Measurements from ENCODE around the gene RAB5IF. TPM values are rescaled to one million over a fixed set of nuclear protein-coding genes. Genes with fewer than 3 reads are reported as not detected.
"Not testable (repeated sequence)": the region's sequence is repeated elsewhere in the genome, so short reads cannot be mapped to it uniquely, and the experiment has no call there.

The RAB5IF gene
- total and polyA plus RNA-seq, 5 experiments from 2014 or later: 58.1 to 141 (median 113) TPM

DNA sequence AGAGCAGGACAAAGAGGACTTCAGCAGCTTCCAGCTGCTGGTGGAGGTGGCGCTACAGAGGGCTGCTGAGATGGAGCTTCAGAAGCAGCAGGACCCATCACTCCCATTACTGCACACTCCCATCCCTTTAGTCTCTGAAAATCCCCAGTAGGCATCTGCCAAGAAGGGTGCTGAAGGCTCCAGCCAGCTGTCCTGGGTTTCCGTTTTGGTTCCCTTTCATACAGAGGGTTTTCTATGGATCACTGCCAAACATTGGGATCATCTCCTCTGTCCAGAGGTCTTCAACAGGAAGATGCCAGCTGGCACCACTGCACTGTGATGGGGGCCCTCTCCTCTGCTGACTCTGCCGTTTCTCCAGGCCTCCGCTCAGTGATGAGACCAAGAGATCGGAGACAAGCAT lies 14.3 kb upstream of the RAB5IF start:
- DNase-seq (no peak), ATAC-seq (no peak)
- Mint-ChIP-seq H3K36me3 (peaks cover 0 to 39% (median 2%) of the 10 kb centered on the region in 3 donors), H3K27ac (peak overlapping the region; percentile 40 to 94 (median 84)), H3K4me1 (peaks cover 24 to 68% (median 52%) of the 10 kb centered on the region in 4 donors), H3K27me3 (no peaks in the 10 kb centered on the region), H3K9me3 (no peaks in the 10 kb centered on the region), H3K4me3 (no peak overlapping the region)
- POLR2A ChIA-PET: interaction anchor here (0.7 to 25.2 kb wide), 5 partner anchors 14 to 835 kb away, joined by 3 to 448 read pairs (median 3); partner anchors contain the start of genes RAB5IF and TGIF2

DNA sequence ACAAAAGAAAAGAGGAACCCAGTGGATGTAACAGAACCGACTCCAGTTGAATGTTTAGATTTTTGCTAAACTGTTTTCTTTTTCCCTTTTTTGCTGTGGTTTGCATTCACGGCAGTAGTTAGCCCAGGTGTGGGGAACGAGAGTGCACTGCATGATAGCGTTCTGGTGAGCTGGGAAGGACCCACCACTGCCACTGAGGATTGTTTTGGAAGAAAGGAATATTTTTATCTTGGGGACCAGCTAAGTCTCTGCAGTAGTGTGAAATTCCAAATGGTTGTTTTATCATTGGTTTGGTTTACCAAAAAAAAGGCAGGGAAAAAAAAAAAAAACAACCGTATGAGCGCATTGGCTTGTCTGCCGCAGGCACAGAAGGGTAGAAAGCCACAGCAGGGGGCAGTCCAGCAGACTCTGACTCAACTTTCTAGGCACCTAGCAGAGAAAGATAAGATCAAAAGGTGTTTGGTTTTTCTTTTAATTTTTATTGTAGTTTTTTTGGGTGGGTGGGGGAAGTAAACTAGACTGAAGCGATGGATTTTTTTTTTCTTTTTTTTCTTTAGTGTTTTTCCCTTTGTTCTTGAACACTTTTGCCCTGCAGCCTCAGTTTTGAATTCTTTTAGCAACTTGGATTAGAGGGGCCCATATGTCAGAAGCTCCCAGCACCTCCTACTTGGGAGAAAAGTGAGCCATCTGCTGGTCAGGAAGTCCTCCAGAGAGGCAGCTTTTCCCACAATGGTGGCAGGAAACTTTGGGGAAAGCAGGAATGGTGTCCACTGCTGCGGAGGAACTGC lies 13.5 kb upstream of the RAB5IF start:
- H3K36me3 Mint-ChIP-seq: peaks cover 0 to 35% (median 2%) of the 10 kb centered on the region in 3 donors
- peak in 8 of 10 donors; percentile 32 to 73 (median 50) for DNase-seq
- no peaks in the 10 kb centered on the region for H3K9me3 Mint-ChIP-seq
- peak; percentile 50 to 52 for ATAC-seq
- peaks cover 21 to 63% (median 48%) of the 10 kb centered on the region in 4 donors for H3K4me1 Mint-ChIP-seq
- H3K4me3 Mint-ChIP-seq: peak overlapping the region in 8 of 10 donors; percentile 10 to 58 (median 24)
- peak overlapping the region; percentile 67 to 94 (median 90) for H3K27ac Mint-ChIP-seq
- POLR2A ChIA-PET: interaction anchor here (0.7 to 25.2 kb wide), 5 partner anchors 13 to 836 kb away, joined by 3 to 448 read pairs (median 3); partner anchors contain the start of genes RAB5IF and TGIF2
- H3K27me3 Mint-ChIP-seq: no peaks in the 10 kb centered on the region

DNA sequence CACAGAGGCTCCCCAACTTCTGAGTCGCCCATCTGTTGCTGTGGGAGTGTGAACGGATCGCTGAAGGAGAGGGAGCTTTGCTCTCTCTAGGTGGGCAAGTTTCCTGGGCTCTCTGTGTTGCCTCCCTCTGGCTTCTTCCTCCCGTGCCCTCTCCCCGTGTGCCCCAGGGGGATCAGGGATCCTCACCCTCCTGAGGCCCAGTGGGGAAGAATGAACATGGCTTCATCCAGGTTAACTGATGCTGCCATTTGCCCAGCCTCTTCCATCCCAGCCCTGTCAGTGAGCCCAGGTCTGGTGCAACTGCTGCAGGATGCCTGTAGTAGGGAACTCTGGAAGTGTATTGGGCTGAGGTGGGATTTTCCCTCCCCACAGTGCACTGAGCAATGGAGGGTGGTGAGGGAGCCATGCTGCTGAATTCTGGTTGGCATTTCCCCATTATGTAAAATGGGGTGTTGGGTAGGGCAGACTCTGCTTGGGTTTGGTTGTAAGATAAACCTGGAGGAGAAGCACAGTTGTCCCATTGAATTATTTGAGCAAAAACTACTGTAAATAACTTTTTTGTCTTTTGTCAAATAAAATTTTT lies 12.1 kb upstream of the RAB5IF start:
- peaks cover 21 to 60% (median 40%) of the 10 kb centered on the region in 4 donors for H3K4me1 Mint-ChIP-seq
- no peaks in the 10 kb centered on the region for H3K9me3 Mint-ChIP-seq
- peaks cover 0 to 30% (median 2%) of the 10 kb centered on the region in 3 donors for H3K36me3 Mint-ChIP-seq
- H3K27me3 Mint-ChIP-seq: no peaks in the 10 kb centered on the region
- peak overlapping the region in 9 of 10 donors; percentile 67 to 91 (median 88) for H3K27ac Mint-ChIP-seq
- DNase-seq (no peak), ATAC-seq (no peak)
- H3K4me3 Mint-ChIP-seq: peak overlapping the region in 2 of 10 donors; percentile 15 to 38
- POLR2A ChIA-PET: interaction anchor here (0.8 to 25.2 kb wide), 3 partner anchors 12 to 52 kb away, joined by 3 to 448 read pairs (median 68); partner anchors contain the start of genes RAB5IF, SLA2 and TGIF2

DNA sequence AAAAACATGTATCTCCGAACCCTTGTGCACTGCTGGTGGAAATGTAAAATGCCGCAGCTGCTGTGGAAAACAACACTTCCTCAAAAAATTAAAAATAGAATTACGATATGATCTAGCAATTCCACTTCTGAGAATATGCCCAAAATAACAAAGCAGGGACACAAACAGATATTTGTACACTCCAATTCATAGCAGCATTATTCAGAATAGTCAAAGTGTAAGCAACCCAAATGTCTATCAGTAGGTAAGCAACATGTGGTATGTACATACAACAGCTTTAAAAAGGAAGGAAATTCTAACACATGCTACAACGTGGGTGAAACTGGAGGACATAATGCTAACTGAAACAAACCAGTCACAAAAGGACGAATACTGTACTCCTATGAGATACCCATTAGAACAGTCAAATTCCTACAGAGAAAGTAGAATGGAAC lies 5.7 kb upstream of the RAB5IF start:
- Mint-ChIP-seq H3K4me1 (peaks cover 9 to 47% (median 23%) of the 10 kb centered on the region in 4 donors), H3K27me3 (no peaks in the 10 kb centered on the region), H3K4me3 (peak overlapping the region in 2 of 10 donors; percentile 38 to 43), H3K36me3 (no peaks in the 10 kb centered on the region), H3K27ac (peak overlapping the region in 3 of 10 donors; percentile 21 to 78 (median 73)), H3K9me3 (no peaks in the 10 kb centered on the region)
- no peak for ATAC-seq
- POLR2A ChIA-PET: interaction anchor here (25.2 kb wide), 1 partner anchor 26 kb away, joined by 448 read pairs; the partner anchor contains the start of gene TGIF2
- DNase-seq: no peak

DNA sequence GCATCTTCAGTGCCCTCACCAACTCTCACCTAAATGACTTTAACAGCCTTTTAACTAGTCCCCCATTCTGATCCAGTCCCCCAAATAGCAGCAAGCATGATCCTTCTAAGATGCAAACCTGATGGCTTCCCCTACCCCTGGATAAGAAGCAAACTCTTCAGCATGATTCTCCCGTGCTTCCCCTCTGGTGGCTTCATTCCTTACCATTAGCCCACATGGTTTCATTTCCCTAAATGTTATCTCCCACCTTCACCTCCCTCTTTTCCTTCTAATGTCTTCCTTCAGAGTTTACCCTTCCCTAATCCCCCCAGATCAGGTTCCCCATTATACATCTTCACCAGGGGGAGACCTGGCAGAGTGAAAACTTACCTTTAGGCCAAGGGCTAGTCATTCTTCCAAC lies 4.0 kb upstream of the RAB5IF start:
- Mint-ChIP-seq H3K4me3 (peak overlapping the region in 1 of 10 donors; percentile 36), H3K27ac (peak overlapping the region in 4 of 10 donors; percentile 6 to 44 (median 28)), H3K9me3 (no peaks in the 10 kb centered on the region), H3K27me3 (no peaks in the 10 kb centered on the region), H3K4me1 (peaks cover 14 to 44% (median 21%) of the 10 kb centered on the region in 4 donors), H3K36me3 (peaks cover 0 to 4% (median 0%) of the 10 kb centered on the region in 3 donors)
- ATAC-seq (no peak), DNase-seq (no peak)
- POLR2A ChIA-PET: interaction anchor here (0.6 to 25.2 kb wide), 3 partner anchors 12 to 27 kb away, joined by 3 to 448 read pairs (median 4); partner anchors contain the start of gene TGIF2

DNA sequence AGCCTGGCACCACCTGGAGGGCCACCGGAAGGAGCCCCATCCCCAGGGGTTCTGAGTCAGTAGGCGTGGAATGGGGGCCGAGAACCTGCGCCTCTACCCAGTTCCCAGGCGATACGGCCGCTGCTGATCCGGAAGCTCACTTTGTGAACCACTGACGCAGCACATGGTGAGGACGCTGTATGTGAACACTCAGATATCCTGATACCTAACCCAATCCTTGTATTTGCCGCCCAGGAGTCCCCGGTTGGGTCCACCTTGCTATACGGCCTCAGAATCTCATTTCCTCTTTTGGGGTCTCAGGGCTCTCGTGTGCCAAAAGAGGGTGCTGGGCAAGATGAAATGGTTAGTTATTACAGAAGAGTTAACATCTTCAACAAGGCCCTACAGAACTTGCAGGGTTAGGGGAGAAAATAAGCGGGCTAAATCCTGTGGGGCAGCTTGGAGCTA lies 604 bp upstream of the RAB5IF start:
- H3K27me3 Mint-ChIP-seq: no peaks in the 10 kb centered on the region
- DNase-seq: peak in 6 of 10 donors; percentile 28 to 73 (median 40)
- peak; percentile 30 to 37 for ATAC-seq
- H3K4me1 Mint-ChIP-seq: peaks cover 17 to 48% (median 30%) of the 10 kb centered on the region in 4 donors
- H3K36me3 Mint-ChIP-seq: peaks cover 0 to 22% (median 3%) of the 10 kb centered on the region in 3 donors
- H3K4me3 Mint-ChIP-seq: peak overlapping the region; percentile 92 to 98 (median 96)
- peak overlapping the region; percentile 87 to 99 (median 96) for H3K27ac Mint-ChIP-seq
- no peaks in the 10 kb centered on the region for H3K9me3 Mint-ChIP-seq
- POLR2A ChIA-PET: interaction anchor here (0.7 to 25.2 kb wide), 23 partner anchors 9 to 656 kb away, joined by 3 to 448 read pairs (median 5); partner anchors contain the start of genes DSN1, NDRG3, SCAND1 and SLA2

DNA sequence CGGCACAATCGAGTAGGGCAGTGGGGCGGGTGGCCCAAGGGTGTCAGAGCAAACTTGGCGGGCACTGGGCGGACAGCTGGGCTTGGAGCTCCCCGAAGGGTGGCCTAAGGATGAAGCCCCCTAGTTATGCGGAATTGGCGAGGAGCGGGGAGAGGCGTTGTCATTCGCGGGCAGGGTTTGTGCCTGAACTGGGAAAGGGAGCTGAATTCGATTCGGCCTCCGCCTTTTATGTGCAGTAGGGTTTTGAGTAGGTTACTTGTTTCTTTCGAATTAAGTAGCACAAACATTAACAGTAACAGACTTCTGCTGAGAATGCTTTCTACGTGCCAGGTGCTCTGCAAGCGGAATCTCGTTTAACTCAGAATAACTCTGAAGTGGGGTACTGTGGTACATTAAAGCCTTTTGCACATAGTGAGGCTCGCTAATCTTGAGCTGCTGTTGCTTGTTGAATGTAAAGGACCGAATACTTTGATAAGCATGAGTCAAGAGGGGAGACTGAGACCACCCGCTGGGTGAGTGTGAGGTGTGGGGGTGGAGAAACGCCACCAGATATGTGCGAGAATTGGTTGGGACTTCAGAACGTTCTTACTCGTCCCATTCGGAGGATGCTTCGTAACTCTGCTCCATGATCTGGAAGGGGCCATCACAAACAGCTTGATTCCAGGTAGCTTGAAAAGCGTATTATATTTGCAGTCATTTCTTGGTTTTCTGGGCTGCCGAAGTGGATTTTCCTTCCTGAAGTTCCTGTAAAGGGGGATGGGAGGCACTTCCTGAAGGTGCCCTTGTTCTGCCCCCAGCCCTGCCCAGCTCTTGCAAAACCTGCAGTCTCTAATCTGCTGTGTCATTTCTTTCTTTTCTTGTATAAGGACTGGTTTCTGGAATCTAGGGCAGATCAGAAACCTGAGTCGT lies 833 bp downstream of the RAB5IF start:
- peaks cover 15 to 44% (median 27%) of the 10 kb centered on the region in 4 donors for H3K4me1 Mint-ChIP-seq
- DNase-seq (peak in 2 of 10 donors; percentile 9 to 24), ATAC-seq (no peak)
- peak overlapping the region; percentile 92 to 98 (median 96) for H3K4me3 Mint-ChIP-seq
- no peaks in the 10 kb centered on the region for H3K27me3 Mint-ChIP-seq
- peak overlapping the region; percentile 92 to 99 (median 96) for H3K27ac Mint-ChIP-seq
- POLR2A ChIA-PET: interaction anchor here (0.5 to 25.2 kb wide), 22 partner anchors 11 to 437 kb away, joined by 3 to 448 read pairs (median 4); partner anchors contain the start of genes DSN1, NDRG3, SLA2 and TGIF2
- H3K9me3 Mint-ChIP-seq: no peaks in the 10 kb centered on the region
- H3K36me3 Mint-ChIP-seq: peaks cover 0 to 37% (median 5%) of the 10 kb centered on the region in 3 donors

DNA sequence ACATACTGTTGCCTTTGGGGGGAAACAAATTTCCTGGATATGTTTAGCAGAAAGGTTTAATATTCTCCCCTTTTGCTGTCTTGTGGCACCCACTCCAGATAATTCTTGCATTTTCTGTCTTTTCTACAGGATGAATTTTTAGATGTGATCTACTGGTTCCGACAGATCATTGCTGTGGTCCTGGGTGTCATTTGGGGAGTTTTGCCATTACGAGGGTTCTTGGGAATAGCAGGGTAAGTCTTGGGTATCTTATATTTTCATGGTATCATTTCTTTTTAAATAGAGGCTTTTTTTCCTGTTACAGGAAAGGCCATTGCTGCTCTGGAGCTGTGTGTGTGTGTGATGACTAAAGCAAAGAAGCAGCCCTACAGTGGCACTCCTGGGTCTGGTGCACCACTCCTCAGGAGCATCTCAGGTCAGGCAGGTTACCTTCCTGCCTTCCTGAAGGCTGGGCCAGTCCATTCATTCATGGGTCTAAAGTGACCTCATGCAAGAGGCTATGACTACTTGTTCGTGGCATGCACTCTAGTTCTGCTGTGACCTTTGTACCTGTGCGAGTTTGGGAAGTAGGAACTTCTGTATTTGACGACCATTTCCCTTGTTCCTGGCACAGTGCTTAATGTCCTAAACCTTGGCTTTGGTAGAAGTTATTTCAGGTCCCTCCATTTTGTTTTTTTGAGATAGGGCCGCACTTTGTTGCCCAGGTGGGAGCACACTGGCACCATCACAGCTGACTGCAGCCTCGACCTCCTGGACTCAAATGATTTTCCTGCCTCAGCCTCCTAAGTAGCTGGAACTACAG lies 2.2 kb downstream of the RAB5IF start:
- peak overlapping the region; percentile 66 to 99 (median 94) for H3K27ac Mint-ChIP-seq
- no peak for ATAC-seq
- no peaks in the 10 kb centered on the region for H3K9me3 Mint-ChIP-seq
- POLR2A ChIA-PET: interaction anchor here (0.7 to 7.0 kb wide), 7 partner anchors 12 to 256 kb away, joined by 4 to 68 read pairs (median 7); partner anchors contain the start of gene SLA2
- peaks cover 0 to 51% (median 5%) of the 10 kb centered on the region in 3 donors for H3K36me3 Mint-ChIP-seq
- H3K4me1 Mint-ChIP-seq: peaks cover 18 to 45% (median 30%) of the 10 kb centered on the region in 4 donors
- H3K4me3 Mint-ChIP-seq: peak overlapping the region; percentile 41 to 97 (median 96)
- no peak for DNase-seq
- H3K27me3 Mint-ChIP-seq: no peaks in the 10 kb centered on the region

DNA sequence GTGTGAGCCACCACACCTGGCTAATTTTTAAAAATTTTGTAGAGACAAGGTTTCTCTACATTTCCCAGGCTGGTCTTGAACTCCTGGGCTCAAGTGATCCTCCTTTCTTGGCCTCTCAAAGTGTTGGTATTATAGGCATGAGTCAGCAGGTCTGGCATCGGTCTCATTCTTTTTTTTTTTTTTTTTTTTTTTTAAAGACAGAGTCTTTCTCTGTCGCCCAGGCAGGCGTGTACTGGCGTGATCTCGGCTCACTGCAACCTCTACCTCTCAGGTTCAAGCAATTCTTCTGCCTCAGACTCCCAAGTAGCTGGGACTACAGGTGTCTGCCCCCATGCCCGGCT lies 2.8 kb downstream of the RAB5IF start:
- H3K36me3 Mint-ChIP-seq: peaks cover 0 to 56% (median 5%) of the 10 kb centered on the region in 3 donors
- peak overlapping the region in 2 of 10 donors; percentile 15 to 96 for H3K4me3 Mint-ChIP-seq

DNA sequence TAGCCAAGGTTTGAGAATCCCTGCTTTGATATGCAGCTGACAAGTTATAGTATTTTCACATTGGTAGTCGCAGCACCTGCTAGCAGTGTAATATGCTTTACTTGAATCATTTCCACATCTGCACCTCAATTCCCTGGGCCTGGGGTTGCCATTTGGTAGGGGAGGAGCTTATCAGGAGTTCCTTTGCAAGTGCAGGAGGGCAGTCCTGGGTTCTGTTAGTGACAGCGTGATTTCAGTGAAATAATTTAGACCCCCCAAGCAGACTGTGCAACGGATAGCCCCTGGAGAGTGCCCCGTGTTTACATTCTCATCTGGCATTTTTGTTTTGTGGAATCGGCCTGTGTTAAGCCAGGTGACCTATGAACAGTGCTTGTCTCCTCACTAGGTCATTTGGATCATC lies 6.0 kb downstream of the RAB5IF start:
- peaks cover 0 to 78% (median 10%) of the 10 kb centered on the region in 3 donors for H3K36me3 Mint-ChIP-seq
- H3K4me3 Mint-ChIP-seq: no peak overlapping the region
- peaks cover 15 to 42% (median 25%) of the 10 kb centered on the region in 4 donors for H3K4me1 Mint-ChIP-seq
- POLR2A ChIA-PET: interaction anchor here (0.6 to 7.0 kb wide), 3 partner anchors 32 to 78 kb away, joined by 3 to 65 read pairs (median 3); partner anchors contain the start of gene SLA2
- H3K27me3 Mint-ChIP-seq: no peaks in the 10 kb centered on the region
- peak overlapping the region in 7 of 10 donors; percentile 29 to 50 (median 46) for H3K27ac Mint-ChIP-seq
- ATAC-seq (no peak), DNase-seq (no peak)
- no peaks in the 10 kb centered on the region for H3K9me3 Mint-ChIP-seq

More for the DNA sequence above, 2.8 kb downstream of the RAB5IF start:
- H3K27ac Mint-ChIP-seq: peak overlapping the region in 7 of 10 donors; percentile 31 to 98 (median 81)
- not testable (repeated sequence) for H3K27me3 Mint-ChIP-seq, DNase-seq, ATAC-seq, H3K9me3 Mint-ChIP-seq
- POLR2A ChIA-PET: interaction anchor here (0.7 to 7.0 kb wide), 6 partner anchors 13 to 255 kb away, joined by 4 to 65 read pairs (median 6); partner anchors contain the start of gene SLA2
- peaks cover 20 to 50% (median 36%) of the 10 kb centered on the region in 4 donors for H3K4me1 Mint-ChIP-seq
